ENCODE results near the gene CA10.

CA10 gene

GRCh38 chr17:51855806-51856205 lies 302.7 kb downstream of the CA10 start:
- no peak for DNase-seq

GRCh38 chr17:51853857-51854256 lies 304.7 kb downstream of the CA10 start:
- peak in 1 of 2 experiments; percentile 21 for DNase-seq

- DNase-seq, result no peak
Measured at GRCh38 chr17:51852603-51853002, 305.9 kb downstream of the CA10 start.

GRCh38 chr17:51850201-51850600 lies 308.3 kb downstream of the CA10 start:
- no peak for DNase-seq

GRCh38 chr17:51848451-51848850 lies 310.1 kb downstream of the CA10 start:
- no peak for DNase-seq

- DNase-seq, result no peak
Measured at GRCh38 chr17:51846566-51846965, 311.9 kb downstream of the CA10 start.

GRCh38 chr17:51845776-51846175 lies 312.7 kb downstream of the CA10 start:
- peak in 1 of 2 experiments; percentile 11 for DNase-seq

- DNase-seq, result no peak
Measured at GRCh38 chr17:51842763-51843162, 315.8 kb downstream of the CA10 start.

- DNase-seq, result no peak
Measured at GRCh38 chr17:51841669-51842068, 316.8 kb downstream of the CA10 start.

GRCh38 chr17:51840688-51841087 lies 317.8 kb downstream of the CA10 start:
- no peak for DNase-seq

- no peak for DNase-seq
Measured at GRCh38 chr17:51833620-51834019, 324.9 kb downstream of the CA10 start.

- DNase-seq, result no peak
Measured at GRCh38 chr17:51833045-51833444, 325.5 kb downstream of the CA10 start.

GRCh38 chr17:51830886-51831285 lies 327.6 kb downstream of the CA10 start:
- no peak for DNase-seq

GRCh38 chr17:51830451-51830850 lies 328.1 kb downstream of the CA10 start:
- no peak for DNase-seq

GRCh38 chr17:51828901-51829300 lies 329.6 kb downstream of the CA10 start:
- DNase-seq, result no peak

GRCh38 chr17:51827140-51827539 lies 331.4 kb downstream of the CA10 start:
- DNase-seq, result no peak

GRCh38 chr17:51820766-51821165 lies 337.7 kb downstream of the CA10 start:
- no peak for DNase-seq

- no peak for DNase-seq
Measured at GRCh38 chr17:51820252-51820651, 338.3 kb downstream of the CA10 start.

- no peak for DNase-seq
Measured at GRCh38 chr17:51819341-51820219, 338.9 kb downstream of the CA10 start.

- DNase-seq, result no peak
Measured at GRCh38 chr17:51818777-51819176, 339.7 kb downstream of the CA10 start.

GRCh38 chr17:51817955-51818354 lies 340.6 kb downstream of the CA10 start:
- no peak for DNase-seq

GRCh38 chr17:51817117-51817516 lies 341.4 kb downstream of the CA10 start:
- no peak for DNase-seq

- DNase-seq, result no peak
Measured at GRCh38 chr17:51815097-51815496, 343.4 kb downstream of the CA10 start.

GRCh38 chr17:51814521-51814920 lies 344.0 kb downstream of the CA10 start:
- DNase-seq, result no peak

- no peak for DNase-seq
Measured at GRCh38 chr17:51813784-51814174, 344.7 kb downstream of the CA10 start.

Data from NCI-H446 (cell line).